ENCODE measurements around the gene SCAMP2.

SCAMP2 gene

DNA sequence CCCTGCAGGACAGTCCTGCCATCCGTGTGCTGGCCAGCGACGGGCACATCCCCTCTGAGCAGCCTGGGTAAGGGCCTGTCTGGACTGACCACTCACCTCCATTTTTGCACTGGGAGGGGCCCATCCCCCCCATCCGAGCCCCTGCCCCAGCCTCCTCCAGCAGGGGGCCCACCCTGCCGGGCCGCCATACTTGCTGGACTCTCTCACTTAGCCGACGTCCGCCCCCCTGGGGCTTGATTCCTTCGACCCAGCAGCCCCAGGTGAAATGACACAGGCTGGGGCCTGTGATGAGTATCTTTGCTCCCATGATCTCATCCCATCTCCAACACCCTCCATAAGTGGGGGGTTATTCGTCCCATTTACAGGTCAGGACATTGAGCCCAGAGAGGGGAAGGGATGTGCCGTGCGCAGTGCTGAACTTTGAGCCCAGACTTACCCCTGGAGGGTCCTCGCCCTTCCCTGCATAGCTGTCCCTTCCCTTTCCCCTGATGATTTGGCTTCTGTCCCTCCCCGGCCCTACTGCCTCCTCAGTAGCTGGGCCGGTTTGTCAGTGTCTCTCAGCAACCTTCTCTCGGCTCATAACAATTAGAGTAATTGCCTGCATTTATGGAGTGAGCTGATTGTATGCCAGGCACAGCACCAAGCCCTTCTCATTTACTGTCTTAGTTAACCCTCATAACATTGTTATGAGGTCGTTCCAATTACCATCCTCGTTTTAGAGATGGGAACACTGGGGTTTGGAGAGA, 56.4 kb downstream of the SCAMP2 start:
- no peak for DNase-seq (ENCODE audit: low spot score)

DNA sequence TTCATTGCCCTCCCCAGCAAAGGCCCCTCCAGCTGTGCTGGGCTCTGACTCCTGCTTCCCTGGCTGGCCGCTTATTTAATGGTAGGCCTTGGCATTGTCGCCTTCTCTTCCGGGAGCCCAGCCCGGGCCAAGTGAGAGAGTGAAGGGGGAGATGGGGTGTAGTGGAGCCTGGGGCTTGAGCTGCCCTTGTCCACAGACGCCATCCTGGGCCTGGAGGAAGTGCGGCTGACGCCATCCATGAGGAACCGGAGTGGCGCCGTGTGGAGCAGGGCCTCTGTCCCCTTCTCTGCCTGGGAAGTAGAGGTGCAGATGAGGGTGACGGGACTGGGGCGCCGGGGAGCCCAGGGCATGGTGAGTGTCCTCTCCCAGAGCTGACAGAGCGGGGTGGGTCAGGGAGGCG, 57.2 kb downstream of the SCAMP2 start:
- DNase-seq (ENCODE audit: low spot score) = no peak

DNA sequence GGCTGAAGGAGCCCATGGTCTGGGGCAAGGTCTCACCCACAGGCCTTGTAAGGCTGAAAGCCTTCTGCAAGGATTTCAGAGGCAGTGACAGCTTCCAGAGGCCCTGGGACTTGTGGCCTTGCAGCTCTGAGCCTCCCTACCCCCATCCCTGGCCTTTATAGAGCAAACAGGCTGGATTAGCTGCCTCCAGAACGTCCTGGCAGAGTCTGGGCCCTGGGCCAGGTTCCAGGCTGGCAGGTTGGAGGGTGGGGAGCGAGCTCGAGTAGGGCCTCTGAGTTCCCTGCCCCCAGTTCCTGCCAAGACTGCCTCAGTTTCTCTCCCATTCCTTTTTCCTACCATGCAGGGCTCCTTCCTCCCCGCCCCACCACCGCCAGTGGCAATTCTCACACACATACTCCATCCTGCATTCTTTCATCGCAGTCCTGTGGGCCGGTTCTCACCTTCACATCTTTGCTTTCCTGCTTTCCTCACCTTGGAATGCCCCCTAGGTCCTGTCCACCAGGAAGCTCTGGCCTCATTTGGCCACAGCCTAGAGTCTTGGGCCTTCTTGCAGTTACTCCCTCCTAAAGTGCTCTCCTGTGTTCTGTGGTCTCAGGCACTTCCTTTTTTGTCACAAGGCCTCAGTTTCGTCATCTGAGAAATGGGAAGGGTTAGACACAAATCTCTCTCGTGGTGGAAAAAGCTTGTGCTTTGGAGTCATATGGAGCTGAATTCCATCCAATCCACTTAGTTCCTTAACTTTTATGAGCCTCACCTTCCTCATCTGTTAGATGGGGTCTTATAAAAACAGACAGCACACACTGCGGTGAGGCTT, 57.8 kb downstream of the SCAMP2 start:
- no peak for DNase-seq (ENCODE audit: low spot score)

DNA sequence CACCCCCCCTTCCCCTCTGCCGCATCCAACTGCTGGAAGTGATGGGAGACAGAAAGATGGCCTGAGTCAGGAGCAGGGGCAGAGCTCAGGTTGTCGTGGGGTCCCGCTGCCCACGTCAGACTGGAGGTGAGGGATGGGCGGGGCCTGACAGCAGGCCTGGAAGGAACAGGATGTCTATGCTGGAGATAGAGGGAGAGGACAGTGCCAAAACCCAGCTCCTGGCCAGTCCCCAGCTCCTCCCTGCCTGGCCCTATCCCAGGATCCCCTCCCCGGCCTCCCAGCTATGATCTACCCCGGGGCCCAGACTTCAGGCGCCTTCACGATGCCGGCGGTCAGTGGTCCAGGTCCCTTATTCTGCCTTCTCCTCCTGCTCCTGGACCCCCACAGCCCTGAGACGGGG, 60.6 kb downstream of the SCAMP2 start, which contains the start of gene LMAN1L:
Gene LMAN1L (plus strand): TSS at position 303 of the 400 bp plus-strand sequence. CDS start 20 bp downstream, at position 323.
- DNase-seq (ENCODE audit: low spot score) = no peak

DNA sequence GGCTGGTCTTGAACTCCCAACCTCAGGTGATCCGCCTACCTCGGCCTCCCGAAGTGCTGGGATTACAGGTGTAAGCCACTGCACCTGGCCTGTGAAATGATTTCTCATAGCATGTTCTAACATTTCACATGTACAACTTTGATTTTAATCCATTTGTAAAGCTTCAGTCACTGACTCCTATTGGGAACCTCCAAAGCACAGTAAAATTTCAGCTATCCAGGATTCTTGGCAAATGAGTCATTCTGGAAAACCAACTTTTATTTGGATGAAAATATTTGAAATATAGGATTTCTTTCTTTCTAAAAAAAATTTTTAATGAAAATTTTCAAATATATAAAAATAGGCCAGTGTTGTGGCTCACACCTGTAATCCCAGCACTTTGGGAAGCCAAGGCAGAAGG, 63.2 kb downstream of the SCAMP2 start:
- no peak for DNase-seq (ENCODE audit: low spot score)

DNA sequence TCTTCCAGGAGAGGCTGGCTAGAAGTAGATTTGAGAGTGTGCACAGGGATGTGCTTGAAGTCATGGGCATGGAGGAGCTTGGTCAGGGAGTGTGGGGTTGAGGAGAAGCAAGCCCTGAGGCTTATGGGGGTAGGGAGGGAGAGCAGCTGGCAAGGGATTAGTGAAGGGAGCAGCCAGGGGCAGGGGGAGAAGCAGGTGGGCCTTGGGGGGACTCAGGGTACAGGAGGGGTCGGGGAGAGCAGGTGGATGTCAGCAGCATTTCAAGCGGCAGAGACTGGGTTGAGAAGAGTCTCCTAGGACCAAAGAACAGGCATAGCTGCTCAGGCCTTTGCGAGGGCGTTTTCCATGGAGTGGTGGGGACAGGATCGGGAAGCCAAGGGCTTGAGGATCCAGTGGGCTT, 63.9 kb downstream of the SCAMP2 start:
- DNase-seq (ENCODE audit: low spot score) = no peak

DNA sequence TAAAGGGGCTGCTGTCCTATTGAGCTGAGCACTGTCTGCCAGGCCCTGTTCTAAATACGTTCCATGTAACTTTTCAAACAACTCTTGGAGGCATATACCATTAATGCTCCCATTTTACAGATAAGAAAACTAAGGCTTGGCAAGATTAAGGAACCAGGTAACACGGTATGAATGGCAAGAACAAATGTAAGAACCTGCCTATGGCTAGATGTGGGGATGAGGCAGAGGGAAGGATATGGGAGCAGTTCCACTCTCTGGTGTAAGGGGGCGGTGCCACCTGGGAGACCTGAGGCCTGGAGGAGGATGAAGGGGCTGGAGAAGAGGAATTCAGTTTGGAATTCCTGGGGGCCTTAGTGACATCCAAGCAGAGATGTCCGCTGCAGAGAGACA, 64.3 kb downstream of the SCAMP2 start:
- DNase-seq (ENCODE audit: low spot score) = no peak

DNA sequence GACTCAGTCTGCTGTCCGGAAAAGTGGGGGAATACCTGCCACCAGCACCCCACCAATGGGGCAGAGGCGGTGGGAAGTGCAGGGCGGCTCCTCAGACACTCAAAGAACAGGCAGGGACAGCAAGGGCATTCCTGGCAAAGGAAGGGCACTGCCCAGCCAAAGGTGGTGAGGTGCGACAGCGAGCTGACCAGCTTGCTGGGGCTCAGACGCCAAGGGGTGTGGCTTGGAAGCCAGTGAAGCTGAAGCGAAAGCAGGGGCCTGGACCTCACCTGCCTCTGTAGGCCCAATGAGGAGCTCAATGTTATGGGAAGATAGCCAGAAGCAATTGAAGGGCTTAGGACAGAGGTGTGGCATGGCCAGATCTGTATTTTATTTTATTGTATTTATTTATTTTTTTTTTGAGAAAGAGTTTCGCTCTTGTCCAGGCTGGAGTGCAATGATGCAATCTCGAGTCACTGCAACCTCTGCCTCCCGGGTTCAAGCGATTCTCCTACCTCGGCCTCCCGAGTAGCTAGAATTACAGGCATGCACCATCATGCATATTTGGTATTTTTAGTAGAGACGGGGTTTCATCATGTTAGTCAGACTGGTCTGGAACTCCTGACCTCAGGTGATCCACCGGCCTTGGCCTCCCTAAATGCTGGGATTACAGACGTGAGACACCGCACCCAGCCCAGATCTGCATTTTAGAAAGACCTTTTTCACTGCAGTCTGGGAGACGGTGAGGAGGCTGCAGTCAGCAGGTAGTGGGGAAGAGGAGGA, 64.9 kb downstream of the SCAMP2 start:
- no peak for DNase-seq (ENCODE audit: low spot score)

DNA sequence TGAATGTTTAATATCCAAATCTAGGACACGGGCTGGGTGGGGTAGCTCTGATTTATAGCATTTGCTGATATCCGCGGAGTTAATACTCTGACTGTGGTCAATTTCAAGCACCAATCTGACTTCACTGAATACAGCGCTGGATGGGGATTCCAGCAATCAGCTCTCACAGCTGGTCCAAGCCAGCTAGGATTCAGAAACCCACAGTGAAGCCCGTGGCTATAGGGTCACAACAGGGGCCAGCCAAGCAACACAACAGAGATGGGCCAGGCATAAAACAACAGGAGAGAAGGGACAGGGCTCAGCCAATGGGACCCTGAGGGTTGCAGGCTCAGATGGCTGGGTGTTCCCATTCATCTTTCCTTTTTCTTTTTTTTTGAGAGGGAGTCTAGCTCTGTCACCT, 65.9 kb downstream of the SCAMP2 start:
- no peak for DNase-seq (ENCODE audit: low spot score)

DNA sequence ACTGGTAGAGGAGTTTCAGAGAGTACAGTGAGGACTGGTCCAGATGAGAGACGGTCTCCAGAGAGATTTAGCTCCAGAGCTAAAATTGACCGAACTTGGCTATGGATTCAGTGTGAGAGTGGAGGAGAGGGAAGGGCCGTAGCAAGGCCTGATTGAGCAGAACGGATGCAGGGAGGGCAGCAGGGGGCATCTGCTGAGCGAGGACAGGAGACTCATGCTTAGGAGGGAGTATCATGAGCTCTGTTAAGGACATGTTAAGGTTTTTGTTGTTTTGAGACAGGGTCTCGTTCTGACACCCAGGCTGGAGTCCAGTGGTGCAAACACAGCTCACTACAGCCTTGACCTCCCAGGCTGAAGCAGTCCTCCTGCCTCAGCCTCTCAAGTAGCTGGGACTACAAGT, 68.2 kb downstream of the SCAMP2 start:
- no peak for DNase-seq (ENCODE audit: low spot score)

DNA sequence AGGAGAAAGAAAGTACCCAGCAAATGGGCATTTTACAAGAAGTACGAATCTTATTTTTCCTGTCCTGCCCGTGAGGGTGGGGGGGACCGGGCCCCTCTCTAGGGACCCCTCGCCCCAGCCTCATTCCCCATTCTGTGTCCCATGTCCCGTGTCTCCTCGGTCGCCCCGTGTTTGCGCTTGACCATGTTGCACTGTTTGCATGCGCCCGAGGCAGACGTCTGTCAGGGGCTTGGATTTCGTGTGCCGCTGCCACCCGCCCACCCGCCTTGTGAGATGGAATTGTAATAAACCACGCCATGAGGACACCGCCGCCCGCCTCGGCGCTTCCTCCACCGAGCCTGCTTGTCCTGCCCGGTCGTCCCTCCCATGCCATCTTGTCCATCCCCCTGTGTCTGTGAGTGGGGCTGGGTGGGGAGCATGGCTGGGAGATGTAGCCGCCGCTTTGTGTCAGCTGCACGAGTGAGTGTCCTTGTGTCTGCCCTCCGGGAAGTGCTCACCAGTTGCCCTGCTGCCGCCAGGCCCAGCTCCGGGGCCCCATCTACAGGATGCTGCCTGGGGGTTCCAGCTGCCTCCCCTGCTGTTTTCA, 70.2 kb downstream of the SCAMP2 start:
- no peak for DNase-seq (ENCODE audit: low spot score)

DNA sequence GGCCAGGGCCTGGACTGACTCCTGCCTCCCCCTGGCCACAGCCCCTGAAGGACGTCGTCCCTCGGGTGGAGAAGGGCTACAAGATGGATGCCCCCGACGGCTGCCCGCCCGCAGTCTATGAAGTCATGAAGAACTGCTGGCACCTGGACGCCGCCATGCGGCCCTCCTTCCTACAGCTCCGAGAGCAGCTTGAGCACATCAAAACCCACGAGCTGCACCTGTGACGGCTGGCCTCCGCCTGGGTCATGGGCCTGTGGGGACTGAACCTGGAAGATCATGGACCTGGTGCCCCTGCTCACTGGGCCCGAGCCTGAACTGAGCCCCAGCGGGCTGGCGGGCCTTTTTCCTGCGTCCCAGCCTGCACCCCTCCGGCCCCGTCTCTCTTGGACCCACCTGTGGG, 70.9 kb downstream of the SCAMP2 start:
- DNase-seq (ENCODE audit: low spot score) = no peak

DNA sequence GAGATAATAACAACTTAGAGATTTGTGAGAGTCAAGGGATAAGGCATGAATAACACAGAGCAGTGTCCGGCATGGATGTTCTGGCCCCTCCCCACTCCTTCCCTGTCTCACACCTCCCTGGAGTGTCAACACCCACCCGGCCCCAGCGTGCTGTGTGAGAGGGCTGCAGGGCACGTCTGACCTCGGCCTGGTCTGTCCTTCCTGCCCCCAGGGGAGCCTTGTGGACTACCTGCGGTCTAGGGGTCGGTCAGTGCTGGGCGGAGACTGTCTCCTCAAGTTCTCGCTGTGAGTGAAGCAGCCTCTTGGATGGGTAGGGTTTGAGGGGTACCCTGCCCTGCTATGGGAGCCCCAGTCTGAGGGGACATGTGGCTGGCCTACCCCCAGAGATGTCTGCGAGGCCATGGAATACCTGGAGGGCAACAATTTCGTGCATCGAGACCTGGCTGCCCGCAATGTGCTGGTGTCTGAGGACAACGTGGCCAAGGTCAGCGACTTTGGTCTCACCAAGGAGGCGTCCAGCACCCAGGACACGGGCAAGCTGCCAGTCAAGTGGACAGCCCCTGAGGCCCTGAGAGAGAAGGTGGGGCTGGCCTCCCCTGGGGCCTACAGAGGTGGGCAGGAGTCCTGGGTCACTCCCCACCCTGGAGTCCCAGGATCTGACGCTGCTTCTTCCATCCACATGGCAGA, 71.7 kb downstream of the SCAMP2 start:
- no peak for DNase-seq (ENCODE audit: low spot score)

DNA sequence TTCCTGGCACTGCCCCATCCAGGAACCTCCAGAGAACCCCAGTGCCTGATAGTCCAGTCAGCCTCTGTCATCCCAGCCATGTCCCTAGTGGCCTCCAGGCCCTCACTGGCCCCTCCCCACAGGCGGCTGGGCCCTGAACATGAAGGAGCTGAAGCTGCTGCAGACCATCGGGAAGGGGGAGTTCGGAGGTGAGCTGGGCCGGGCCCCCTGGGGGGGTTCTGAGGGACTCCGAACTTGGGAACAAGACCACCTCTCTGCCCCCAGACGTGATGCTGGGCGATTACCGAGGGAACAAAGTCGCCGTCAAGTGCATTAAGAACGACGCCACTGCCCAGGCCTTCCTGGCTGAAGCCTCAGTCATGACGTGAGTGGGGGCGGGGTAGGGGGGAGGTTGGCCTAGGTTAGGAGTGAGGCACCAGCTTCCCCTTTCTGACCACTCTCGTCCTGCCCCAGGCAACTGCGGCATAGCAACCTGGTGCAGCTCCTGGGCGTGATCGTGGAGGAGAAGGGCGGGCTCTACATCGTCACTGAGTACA, 72.5 kb downstream of the SCAMP2 start:
- no peak for DNase-seq (ENCODE audit: low spot score)

DNA sequence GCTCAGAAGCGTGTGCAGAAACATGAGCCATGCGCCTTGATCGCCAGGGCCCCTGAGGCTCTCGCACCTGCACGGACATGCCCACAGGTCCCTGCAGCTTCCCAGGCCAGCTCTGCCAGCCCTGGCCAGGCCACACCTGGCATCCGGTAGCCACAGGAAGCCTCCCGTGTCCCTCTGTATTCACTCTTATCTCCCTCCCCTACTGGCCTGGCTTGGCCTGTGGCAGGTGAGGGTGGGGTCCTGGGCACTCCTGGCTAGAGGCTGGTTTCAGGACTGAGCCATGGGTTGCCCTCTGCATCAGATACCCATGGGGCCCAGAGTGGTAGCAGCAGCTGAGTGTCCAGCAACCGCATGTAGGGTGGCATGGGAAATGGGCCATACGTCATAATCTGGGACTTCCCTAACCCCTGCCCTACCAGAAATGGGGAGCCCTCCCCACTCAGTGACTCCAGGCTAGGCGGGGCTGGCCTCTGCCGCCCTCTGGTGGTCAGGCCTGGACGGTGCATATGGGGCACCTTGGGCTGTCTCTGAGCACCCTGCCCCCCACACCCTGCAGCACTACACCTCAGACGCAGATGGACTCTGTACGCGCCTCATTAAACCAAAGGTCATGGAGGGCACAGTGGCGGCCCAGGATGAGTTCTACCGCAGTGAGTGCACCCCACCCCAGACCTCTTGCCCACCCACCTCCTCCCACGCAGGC, 73.2 kb downstream of the SCAMP2 start:
- DNase-seq (ENCODE audit: low spot score) = peak; percentile 90

DNA sequence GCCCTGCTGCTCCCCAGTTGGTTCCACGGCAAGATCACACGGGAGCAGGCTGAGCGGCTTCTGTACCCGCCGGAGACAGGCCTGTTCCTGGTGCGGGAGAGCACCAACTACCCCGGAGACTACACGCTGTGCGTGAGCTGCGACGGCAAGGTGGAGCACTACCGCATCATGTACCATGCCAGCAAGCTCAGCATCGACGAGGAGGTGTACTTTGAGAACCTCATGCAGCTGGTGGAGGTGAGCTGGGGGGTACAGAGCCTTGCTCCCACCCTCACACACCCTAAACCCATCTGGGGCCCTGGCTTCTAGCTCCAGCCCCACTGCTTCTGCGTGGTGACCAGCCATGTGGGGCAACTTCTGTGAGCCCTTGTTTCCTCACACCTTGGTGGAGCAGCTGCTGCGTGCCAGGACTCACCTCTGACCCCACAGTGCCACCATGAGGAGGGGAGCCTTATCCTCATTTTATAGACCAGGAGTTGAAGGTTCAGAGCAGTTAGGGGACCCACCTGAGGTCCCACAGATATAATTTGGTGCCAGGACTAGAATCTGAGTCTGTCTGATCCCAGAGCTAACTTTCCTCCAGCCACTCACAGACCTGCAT, 73.8 kb downstream of the SCAMP2 start:
- DNase-seq (ENCODE audit: low spot score) = peak; percentile 45

DNA sequence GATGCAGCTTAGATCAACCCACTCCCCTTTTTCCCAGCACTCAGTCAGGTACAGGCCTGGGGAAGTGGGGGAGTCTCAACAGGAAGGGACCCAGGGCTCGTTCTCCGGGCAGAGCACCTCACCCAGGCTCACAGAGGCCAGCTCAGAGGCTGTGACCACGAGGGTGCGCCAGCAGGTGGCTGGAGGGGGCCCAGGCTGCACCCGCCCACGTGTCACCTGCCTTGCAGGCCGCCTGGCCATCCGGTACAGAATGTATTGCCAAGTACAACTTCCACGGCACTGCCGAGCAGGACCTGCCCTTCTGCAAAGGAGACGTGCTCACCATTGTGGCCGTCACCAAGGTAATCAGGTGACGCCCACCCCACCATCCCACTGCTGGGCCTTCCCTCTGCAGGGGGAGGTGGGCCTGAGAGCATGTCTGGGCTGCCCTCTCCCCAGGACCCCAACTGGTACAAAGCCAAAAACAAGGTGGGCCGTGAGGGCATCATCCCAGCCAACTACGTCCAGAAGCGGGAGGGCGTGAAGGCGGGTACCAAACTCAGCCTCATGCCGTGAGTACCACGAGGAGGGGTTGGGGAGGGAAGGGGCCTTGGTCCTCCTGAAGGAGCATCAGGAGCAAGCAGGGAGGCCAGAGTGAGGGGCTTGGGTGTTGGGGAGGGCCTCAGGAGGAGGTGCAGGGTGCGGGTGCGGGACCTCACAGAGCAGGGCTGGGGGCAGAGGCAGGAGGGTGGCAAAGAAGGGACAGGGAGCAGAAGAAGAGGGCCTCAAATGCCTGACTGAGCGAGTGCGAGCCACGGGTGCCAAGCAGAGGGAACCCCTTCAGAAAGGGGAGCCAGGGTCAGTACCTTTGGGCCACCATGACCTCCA, 74.5 kb downstream of the SCAMP2 start:
- no peak for DNase-seq (ENCODE audit: low spot score)

DNA sequence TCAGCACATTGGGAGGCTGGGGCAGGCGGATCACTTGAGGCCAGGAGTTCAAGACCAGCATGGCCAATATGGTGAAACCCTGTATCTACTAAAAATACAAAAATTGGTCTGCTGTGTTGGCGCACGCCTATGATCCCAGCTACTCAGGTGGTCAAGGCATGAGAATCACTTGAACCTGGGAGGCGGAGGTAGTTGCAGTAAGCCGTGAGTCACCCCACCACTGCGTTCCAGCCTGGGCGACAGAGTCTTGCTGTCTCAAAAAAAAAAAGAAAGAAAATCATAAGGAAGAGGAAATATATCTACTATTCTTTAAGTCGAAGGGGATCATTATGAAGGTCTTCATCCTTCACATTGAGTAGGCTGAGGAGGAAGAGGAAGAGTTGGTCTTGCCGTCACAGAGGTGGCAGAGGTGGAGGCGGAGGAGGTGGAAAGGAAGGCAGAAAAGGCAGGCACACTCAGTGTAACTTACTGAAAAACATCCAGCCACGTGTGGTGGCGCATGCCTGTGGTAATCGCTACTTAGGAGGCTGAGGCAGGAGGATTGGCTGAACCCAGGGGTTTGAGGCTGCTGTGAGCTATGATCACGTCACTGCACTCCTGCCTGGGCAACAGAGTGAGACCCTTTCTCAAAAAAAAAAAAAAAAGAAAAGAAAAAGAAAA, 77.1 kb downstream of the SCAMP2 start:
- peak; percentile 46 for DNase-seq (ENCODE audit: low spot score)

DNA sequence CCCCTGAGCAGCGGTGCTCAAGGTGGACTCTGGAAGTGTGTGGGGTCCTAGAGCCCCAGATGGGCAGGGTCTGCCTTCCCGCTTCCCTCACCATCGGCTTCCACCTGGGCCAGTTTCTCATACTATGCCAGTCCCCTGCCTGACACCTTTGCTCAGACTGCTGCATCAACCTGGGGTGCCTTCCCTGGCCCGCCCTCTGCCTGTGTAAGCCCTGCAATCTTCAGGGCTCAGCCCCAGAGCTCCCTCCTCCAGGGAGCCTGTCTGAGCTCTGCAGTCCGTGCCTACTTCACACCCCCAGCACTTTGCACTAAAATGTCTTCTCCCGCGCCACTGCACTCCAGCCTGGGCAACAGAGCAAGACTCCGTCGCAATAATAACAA, 78.2 kb downstream of the SCAMP2 start:
- DNase-seq (ENCODE audit: low spot score) = no peak
